GM13976 (cell line): ENCODE results near the gene MPRIP.

Experiments
- DNase-seq: peaks from one replicate; pipeline ENCODE4 v3.0.0; 2012; ENCODE audit warnings: low spot score
- in situ Hi-C: fragments of 300-500 bp; cut with MboI; formaldehyde crosslinking; loops from one replicate; pipeline ENCODE4 v1.12.0; 2022; ENCODE audit warnings: low sequenced_read_pairs, mixed read lengths, inconsistent platforms; ENCODE audit not compliant: unreplicated experiment
- TF ChIP-seq, protein P1 (sequence below): IDR thresholded peaks from 2 replicates; pipeline ENCODE4 v1.5.1; 2012; ENCODE audit warnings: borderline replicate concordance, mild to moderate bottlenecking; ENCODE audit not compliant: insufficient read depth; ENCODE audit errors: extremely low read depth, missing control alignments, control extremely low read depth

MPRIP gene

DNA sequence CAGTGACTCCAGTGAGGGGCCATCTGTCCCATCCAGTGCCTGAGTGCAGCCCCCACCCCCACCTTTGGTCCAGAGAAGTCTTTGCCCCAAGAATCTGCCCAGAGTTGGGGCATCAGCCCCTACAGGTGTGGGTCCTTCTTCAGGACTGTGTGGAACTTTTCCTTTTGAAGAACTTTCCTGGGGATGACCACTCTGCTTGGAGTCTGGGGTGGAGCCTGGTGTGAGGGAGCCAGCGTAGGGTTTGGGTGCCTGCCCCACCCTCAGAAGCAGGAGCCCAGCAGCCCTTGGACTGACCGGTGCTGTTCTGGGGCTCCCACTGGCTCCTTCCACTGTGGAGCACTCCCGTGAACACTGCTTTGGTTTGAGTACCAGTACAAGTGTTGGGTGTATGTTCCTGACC, 19.3 kb downstream of the MPRIP start:
- TF ChIP-seq, protein P1, sequence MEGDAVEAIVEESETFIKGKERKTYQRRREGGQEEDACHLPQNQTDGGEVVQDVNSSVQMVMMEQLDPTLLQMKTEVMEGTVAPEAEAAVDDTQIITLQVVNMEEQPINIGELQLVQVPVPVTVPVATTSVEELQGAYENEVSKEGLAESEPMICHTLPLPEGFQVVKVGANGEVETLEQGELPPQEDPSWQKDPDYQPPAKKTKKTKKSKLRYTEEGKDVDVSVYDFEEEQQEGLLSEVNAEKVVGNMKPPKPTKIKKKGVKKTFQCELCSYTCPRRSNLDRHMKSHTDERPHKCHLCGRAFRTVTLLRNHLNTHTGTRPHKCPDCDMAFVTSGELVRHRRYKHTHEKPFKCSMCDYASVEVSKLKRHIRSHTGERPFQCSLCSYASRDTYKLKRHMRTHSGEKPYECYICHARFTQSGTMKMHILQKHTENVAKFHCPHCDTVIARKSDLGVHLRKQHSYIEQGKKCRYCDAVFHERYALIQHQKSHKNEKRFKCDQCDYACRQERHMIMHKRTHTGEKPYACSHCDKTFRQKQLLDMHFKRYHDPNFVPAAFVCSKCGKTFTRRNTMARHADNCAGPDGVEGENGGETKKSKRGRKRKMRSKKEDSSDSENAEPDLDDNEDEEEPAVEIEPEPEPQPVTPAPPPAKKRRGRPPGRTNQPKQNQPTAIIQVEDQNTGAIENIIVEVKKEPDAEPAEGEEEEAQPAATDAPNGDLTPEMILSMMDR: no peak
- DNase-seq: no peak
- in situ Hi-C loops: no loop called here

DNA sequence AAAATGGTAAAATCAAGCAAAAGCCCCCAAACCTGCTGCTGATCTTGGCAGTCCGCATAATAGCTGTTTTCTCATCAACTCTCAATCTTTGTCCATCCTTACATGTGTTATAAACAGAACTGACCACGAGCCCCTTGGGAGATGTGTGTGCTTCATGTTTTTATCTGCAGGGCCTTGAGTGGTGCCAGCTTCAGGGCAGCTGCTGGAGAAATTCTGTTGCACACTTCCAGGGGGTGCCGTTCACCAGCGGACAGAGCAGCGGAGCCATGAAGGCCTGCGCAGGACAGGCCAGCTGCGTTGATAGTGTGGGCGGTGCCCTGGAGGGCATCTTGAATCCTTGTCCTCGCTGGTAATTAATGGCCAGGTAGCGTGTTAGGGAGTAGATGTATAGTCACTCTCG, 20.1 kb downstream of the MPRIP start:
- TF ChIP-seq, protein P1: no peak
- DNase-seq: no peak
- in situ Hi-C loops: no loop called here

DNA sequence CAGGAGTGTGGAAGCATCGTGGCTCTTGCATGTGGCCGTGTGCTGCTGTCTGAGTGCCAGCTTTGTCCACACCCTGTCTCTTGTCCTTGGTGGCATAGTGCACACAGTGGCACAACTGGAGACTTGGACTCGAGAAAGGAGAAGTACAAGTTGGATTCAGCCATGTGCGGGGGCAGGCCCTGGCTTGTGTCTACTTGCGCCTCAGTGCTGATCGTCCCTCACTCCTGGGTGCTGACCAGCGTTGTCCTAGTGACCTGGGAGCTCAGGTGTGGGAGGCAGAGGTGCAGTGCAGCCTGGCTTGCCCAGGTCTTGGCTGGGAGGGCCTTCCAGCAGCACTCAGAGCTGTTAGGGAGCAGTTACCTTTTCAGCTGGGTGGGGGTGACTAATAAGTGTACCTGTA, 20.6 kb downstream of the MPRIP start:
- in situ Hi-C loops: no loop called here
- TF ChIP-seq, protein P1: no peak
- DNase-seq: no peak

DNA sequence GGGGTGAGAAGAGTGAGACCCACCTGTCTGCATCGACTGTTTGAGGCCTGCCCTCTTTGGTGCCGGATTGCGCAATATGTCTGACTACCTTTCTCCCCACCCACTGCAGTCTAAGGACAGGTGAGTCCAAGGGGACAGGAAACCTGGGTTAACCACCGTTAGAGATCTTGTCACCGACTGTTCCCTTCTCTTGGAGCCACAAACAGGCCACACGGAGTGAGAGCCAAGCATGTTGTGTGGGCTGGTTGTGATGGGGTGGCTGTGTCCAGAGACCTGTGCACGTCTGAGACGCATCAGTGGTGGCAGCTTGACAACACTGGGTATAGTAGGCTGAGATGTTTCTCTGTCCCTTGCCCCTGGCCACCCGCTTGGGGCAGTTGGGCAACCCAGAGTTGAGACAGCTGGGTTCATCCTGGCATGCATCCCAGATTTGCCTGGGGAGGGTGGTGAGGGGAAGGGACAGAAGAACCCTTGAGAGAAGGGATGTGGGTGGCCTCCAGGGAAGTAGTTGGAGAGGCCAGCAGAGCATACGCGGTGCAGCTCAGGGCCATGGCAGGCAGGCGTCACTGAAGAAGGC, 21.4 kb downstream of the MPRIP start:
- in situ Hi-C loops: no loop called here
- no peak for DNase-seq
- TF ChIP-seq, protein P1: no peak

DNA sequence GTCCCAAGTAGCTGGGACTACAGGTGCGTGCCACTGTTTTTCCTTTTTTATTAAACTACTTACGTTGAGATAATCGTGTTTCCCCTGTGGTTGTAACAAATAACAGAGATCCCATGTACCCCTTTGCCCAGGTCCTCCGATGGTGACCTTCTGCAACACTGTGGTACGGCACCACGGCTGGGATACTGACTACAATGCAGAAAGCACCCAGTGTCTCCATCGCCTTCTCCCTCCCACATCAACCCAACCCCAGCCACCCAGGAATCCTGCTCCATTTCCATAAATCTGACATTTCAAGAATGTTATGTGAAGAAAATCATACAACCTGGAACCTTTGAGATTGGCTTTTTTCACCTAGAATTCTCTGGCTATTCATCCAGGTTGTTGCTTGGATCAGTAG, 22.1 kb downstream of the MPRIP start:
- TF ChIP-seq, protein P1: no peak

DNA sequence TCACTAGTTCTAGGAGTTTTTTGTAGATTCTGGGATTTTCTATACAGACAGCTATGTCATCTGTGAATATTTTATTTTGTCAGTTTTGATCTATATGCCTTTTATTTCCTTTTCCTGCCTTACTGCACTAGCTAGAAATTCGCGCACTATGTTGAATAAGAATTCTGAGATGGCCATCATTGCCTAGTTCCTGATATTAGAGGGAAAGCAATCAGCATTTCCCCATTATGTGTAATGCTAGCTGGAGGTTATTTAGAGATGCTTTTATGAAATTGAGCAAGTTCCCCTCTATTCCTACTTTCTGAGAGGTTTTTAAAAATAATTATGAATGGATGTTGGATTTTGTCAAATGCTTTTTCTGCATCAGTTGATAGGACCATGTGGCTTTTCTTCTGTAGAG, 23.8 kb downstream of the MPRIP start:
- DNase-seq: no peak
- in situ Hi-C loops: no loop called here

More for the DNA sequence above, 22.1 kb downstream of the MPRIP start:
- DNase-seq: no peak
- in situ Hi-C loops: no loop called here

DNA sequence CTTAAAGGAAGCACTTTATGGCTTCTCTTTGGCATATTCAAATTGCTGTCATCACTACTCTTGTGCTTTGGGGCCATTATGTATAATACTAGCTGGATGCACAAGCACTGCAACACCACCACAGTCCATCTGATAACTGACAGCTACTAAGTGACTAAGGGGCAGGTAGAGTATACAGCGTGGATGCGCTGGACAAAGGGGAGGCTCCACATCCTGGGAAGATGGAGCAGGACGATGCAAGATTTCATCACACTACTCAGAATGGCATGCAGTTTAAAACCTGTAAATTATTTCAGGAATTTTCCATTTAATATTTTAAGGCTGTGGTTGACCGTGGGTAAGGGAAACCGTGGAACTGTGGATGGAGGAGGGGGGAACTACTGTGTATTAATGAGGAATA, 25.0 kb downstream of the MPRIP start:
- TF ChIP-seq, protein P1: no peak
- no peak for DNase-seq
- in situ Hi-C loops: no loop called here

More for the DNA sequence above, 23.8 kb downstream of the MPRIP start:
- TF ChIP-seq, protein P1: no peak
